Endodermal cell (in vitro differentiated cells): ENCODE measurements around the gene ZNF865. TPM values are rescaled to one million over a fixed set of nuclear protein-coding genes. Genes with fewer than 3 reads are reported as not detected.

Experiments
- DNase-seq: peaks from one replicate; pipeline ENCODE4 v3.0.0-alpha.2; 2017
- H3K27ac ChIP-seq: 2 replicates; pipeline ENCODE4 v1.5.1; 2013; ENCODE audit warnings: mild to moderate bottlenecking, low read depth, low read length, moderate library complexity
- H3K27me3 ChIP-seq: 2 replicates; pipeline ENCODE4 v1.6.1; 2013; ENCODE audit warnings: mild to moderate bottlenecking, low read length, moderate library complexity; ENCODE audit not compliant: insufficient read depth, control insufficient read depth, poor library complexity, severe bottlenecking
- H3K36me3 ChIP-seq: 2 replicates; pipeline ENCODE4 v1.7.0; 2013; ENCODE audit warnings: mild to moderate bottlenecking, low read length, moderate library complexity; ENCODE audit not compliant: control insufficient read depth, insufficient read depth
- H3K4me1 ChIP-seq: one replicate; pipeline ENCODE4 v1.7.0; 2013; ENCODE audit warnings: low read length; ENCODE audit not compliant: control insufficient read depth, insufficient read depth
- H3K4me3 ChIP-seq: 2 replicates; pipeline ENCODE4 v1.5.1; 2013; ENCODE audit warnings: mild to moderate bottlenecking, low read length, moderate library complexity
- H3K9ac ChIP-seq: 2 replicates; pipeline ENCODE4 v1.6.1; 2013; ENCODE audit warnings: mild to moderate bottlenecking, low read length, moderate library complexity; ENCODE audit not compliant: poor library complexity, severe bottlenecking; ENCODE audit errors: extremely low read depth
- H3K9me3 ChIP-seq: 2 replicates; pipeline ENCODE4 v1.6.1; 2013; ENCODE audit warnings: mild to moderate bottlenecking, low read length, moderate library complexity; ENCODE audit not compliant: control insufficient read depth
- H3K27ac Mint-ChIP-seq: 2 replicates; pipeline ENCODE4 v1.8.0; 2020; ENCODE audit warnings: mixed read lengths
- H3K27me3 Mint-ChIP-seq: 2 replicates; pipeline ENCODE4 v1.8.0; 2021; ENCODE audit warnings: mild to moderate bottlenecking, mixed read lengths; ENCODE audit not compliant: insufficient read depth
- H3K36me3 Mint-ChIP-seq: 2 replicates; pipeline ENCODE4 v1.8.0; 2020; ENCODE audit warnings: low read depth, mixed read lengths
- H3K4me1 Mint-ChIP-seq: 2 replicates; pipeline ENCODE4 v1.8.0; 2020; ENCODE audit warnings: mixed read lengths
- H3K4me3 Mint-ChIP-seq: 2 replicates; pipeline ENCODE4 v1.8.0; 2020; ENCODE audit warnings: mild to moderate bottlenecking, moderate library complexity, mixed read lengths
- H3K9me3 Mint-ChIP-seq: 2 replicates; pipeline ENCODE4 v1.8.0; 2020; ENCODE audit warnings: mild to moderate bottlenecking, mixed read lengths
- WGBS, 2 experiments: methylation state at CpG; one replicate each; pipeline versions ENCODE4 v1.1.5 to v1.1.7; 2013; ENCODE audit warnings: missing lambda C conversion rate in 2 of 2, mixed read lengths in 1 of 2; ENCODE audit not compliant: insufficient coverage in 1 of 2, insufficient read length in 1 of 2; 5-methylcytosine and 5-hydroxymethylcytosine counted together
- total RNA-seq, 2 donors: library from RNA; stranded (reverse); fragmentation: NEBNext Ultra II Directional in 1 of 2; extraction: Animal tissue kit (Norgen Biotek cat#: 25700) in 1 of 2; gene quantifications; 2 replicates in 1 of 2; 3 replicates in 1 of 2; pipeline ENCODE4 v1.2.1, GENCODE V29; 2021
- TF ChIP-seq, protein P1 (sequence below): fragments of 200-600 bp; sonication (generic); conservative IDR thresholded peaks from 2 replicates; pipeline ENCODE4 v1.5.0; 2021; ENCODE audit warnings: antibody characterized with exemption, mild to moderate bottlenecking

The ZNF865 gene
- total RNA-seq, 2 donors from 2014 or later: 14.5 to 14.9 TPM

DNA sequence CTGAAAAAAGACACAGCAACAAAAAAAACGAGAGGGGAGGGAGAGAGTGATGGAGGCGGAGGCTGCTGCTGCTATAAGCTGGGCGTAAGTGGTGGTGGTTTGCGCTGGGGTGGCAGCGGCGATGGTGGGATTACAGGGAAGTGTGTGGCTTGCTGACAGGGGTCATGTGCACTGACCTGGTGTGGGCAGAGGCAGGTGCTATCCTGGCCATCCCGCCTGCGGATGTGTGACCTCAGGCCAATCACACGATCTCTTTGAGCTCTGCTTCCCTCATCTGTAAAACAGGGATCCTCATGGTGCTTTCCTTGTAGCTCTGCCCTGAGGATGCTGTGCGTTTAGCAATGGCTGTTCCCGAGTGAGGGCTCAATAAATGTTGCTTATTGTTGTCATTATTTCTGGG lies 32.1 kb downstream of the ZNF865 start:
- Histone ChIP-seq H3K4me1 (no peaks in the 10 kb centered on the region), H3K27me3 (no peaks in the 10 kb centered on the region), H3K27ac (no peak overlapping the region), H3K9me3 (no peaks in the 10 kb centered on the region), H3K4me3 (no peak overlapping the region), H3K9ac (no peak overlapping the region), H3K36me3 (peaks cover 4% of the 10 kb centered on the region)
- Mint-ChIP-seq H3K36me3 (peaks cover 18% of the 10 kb centered on the region), H3K9me3 (peaks cover 5% of the 10 kb centered on the region), H3K4me3 (no peak overlapping the region), H3K4me1 (peaks cover 26% of the 10 kb centered on the region), H3K27me3 (no peaks in the 10 kb centered on the region), H3K27ac (no peak overlapping the region)
- 86 to 87% methylated on average over 11 of the region's 11 CpGs for WGBS, 2 experiments
- no peak for DNase-seq
- TF ChIP-seq, protein P1, sequence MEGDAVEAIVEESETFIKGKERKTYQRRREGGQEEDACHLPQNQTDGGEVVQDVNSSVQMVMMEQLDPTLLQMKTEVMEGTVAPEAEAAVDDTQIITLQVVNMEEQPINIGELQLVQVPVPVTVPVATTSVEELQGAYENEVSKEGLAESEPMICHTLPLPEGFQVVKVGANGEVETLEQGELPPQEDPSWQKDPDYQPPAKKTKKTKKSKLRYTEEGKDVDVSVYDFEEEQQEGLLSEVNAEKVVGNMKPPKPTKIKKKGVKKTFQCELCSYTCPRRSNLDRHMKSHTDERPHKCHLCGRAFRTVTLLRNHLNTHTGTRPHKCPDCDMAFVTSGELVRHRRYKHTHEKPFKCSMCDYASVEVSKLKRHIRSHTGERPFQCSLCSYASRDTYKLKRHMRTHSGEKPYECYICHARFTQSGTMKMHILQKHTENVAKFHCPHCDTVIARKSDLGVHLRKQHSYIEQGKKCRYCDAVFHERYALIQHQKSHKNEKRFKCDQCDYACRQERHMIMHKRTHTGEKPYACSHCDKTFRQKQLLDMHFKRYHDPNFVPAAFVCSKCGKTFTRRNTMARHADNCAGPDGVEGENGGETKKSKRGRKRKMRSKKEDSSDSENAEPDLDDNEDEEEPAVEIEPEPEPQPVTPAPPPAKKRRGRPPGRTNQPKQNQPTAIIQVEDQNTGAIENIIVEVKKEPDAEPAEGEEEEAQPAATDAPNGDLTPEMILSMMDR: no peak

DNA sequence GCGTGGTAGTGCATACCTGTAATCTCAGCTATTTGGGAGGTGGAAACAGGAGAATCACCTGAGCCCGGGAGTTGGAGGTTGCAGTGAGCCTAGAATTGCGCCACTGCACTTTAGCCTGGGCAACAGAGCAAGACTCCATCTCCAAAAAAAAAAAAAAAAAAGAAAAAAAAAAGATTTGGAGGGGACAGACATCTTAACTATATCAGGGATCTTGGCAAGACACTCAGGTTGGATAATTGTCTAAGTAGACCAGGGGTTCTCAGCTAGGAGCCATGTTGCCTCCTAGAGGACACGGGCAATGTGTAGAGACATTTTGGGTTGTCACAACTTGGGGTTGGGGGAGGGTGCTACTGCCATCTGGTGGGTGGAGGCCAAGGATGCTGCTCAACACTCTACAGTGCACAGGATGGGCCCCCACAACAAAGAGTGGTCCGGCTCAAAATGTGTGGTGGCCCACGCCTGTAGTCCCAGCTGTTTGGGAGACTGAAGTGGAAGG lies 33.5 kb downstream of the ZNF865 start:
- peaks cover 4% of the 10 kb centered on the region for H3K36me3 ChIP-seq
- H3K9me3 ChIP-seq: no peaks in the 10 kb centered on the region
- Mint-ChIP-seq H3K36me3 (peaks cover 19% of the 10 kb centered on the region), H3K4me1 (peaks cover 32% of the 10 kb centered on the region), H3K27ac (no peak overlapping the region), H3K9me3 (peaks cover 5% of the 10 kb centered on the region), H3K4me3 (no peak overlapping the region), H3K27me3 (no peaks in the 10 kb centered on the region)
- no peaks in the 10 kb centered on the region for H3K27me3 ChIP-seq
- TF ChIP-seq, protein P1: peak; percentile 71
- no peaks in the 10 kb centered on the region for H3K4me1 ChIP-seq
- DNase-seq: peak; percentile 81
- no peak overlapping the region for H3K9ac ChIP-seq
- no peak overlapping the region for H3K27ac ChIP-seq
- WGBS, 2 experiments: 86 to 91% methylated on average over 5 to 6 of the region's 6 CpGs
- H3K4me3 ChIP-seq: no peak overlapping the region

DNA sequence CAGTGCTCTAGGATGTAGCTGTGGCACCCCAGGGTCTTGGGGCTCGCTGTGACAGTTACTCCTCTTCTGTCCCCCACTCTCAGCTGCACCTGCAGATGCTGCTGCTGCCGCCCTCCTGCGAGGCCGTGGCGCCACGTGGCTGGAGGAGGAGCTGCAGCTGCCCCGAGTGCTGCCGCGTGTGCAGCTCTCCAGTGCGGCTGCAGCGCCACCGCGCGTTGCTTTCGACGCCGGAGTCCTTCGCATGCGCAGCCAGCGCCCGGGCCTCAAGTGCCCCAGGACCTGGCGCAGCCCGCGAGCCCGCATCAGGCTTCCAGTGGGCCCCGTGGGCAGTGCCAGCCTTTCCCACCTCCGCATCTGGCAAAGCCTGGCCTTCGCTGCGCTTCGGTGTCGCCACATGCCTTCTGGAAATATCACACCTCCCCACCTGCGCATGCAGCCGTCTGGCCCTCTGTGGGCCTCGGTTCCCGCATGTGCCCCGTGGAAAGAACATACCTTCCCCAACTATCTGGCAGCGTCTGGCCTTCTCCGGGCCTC lies 34.7 kb downstream of the ZNF865 start:
- Mint-ChIP-seq H3K4me1 (peaks cover 27% of the 10 kb centered on the region), H3K36me3 (peaks cover 21% of the 10 kb centered on the region), H3K9me3 (peaks cover 5% of the 10 kb centered on the region), H3K27me3 (no peaks in the 10 kb centered on the region), H3K4me3 (peak overlapping the region; percentile 90), H3K27ac (peak overlapping the region; percentile 83)
- no peaks in the 10 kb centered on the region for H3K9me3 ChIP-seq
- peak overlapping the region; percentile 3 for H3K27ac ChIP-seq
- H3K36me3 ChIP-seq: peaks cover 7% of the 10 kb centered on the region
- H3K4me1 ChIP-seq: peaks cover 7% of the 10 kb centered on the region
- peak; percentile 87 for DNase-seq
- 81 to 85% methylated on average over 19 to 38 of the region's 38 CpGs for WGBS, 2 experiments
- TF ChIP-seq, protein P1: no peak
- H3K9ac ChIP-seq: peak overlapping the region; percentile 55
- peak overlapping the region; percentile 71 for H3K4me3 ChIP-seq
- H3K27me3 ChIP-seq: no peaks in the 10 kb centered on the region
